ENCODE data around the gene EHMT1.

EHMT1 gene

GRCh38 chr9:137788561-137789294, 169.9 kb downstream of the EHMT1 start:
- DNase-seq (ENCODE audit: low read depth, low spot score), result no peak
- TF ChIP-seq YY1 (IDR thresholded peaks at IDR 0.05; ENCODE audit: insufficient read depth, insufficient read length) (no peak), ZNF274 (IDR thresholded peaks at IDR 0.05; ENCODE audit: low read depth, low read length) (no peak), SUZ12 (IDR thresholded peaks at IDR 0.05; ENCODE audit: extremely low read depth, insufficient read depth, insufficient read length) (no peak)
- H3K36me3 ChIP-seq (ENCODE audit: insufficient read depth, insufficient read length, low read length), result peaks cover 63% of the 10 kb centered on the region

DNA sequence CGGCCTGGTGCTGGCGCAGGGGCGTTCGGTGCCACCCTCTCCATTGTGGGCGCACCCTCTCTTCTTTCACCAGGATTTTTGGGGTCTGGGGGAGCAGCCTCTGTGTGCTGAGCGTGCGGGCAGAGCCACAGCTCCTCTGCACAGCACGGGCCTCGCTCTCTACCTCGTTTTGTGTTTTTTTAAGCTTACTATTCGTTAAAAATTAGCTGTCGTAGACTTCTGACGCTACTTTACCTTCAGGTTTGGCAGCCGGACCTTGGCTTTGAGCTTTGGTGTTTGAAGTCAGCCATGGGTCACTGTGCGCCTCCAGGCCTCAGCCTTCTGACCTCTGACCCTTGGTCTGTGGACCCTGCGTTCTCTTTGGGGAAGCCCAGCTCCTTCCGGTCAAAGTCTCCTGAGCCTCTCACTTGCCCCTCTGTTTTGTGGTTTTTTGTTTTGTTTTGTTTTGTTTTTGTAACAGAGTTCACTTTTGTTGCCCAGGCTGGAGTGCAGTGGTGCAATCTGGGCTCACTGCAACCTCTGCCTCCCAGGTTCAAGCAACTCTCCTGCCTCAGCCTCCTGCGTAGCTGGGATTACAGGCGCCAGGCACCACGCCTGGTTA, 170.6 kb downstream of the EHMT1 start:
- no peak for DNase-seq (ENCODE audit: low read depth, low spot score)
- Histone ChIP-seq H3K9me3 (ENCODE audit: insufficient read depth, low read length) (peaks cover 10% of the 10 kb centered on the region; the same call in 1 of the 2 replicates), H3K9ac (ENCODE audit: insufficient read length, low read depth) (no peak overlapping the region), H3K4me3 (ENCODE audit: insufficient read length, low read depth) (no peak overlapping the region), H3K36me3 (ENCODE audit: insufficient read depth, insufficient read length, low read length) (peaks cover 62% of the 10 kb centered on the region), H3K27me3 (ENCODE audit: insufficient read depth, insufficient read length) (no peaks in the 10 kb centered on the region), H3K4me1 (ENCODE audit: insufficient read depth, insufficient read length) (peaks cover 15% of the 10 kb centered on the region)
- TF ChIP-seq SUZ12 (IDR thresholded peaks at IDR 0.05; ENCODE audit: extremely low read depth, insufficient read depth, insufficient read length), result no peak
- no peak for TF ChIP-seq ZNF274 (IDR thresholded peaks at IDR 0.05; ENCODE audit: low read depth, low read length)
- no peak for TF ChIP-seq YY1 (IDR thresholded peaks at IDR 0.05; ENCODE audit: insufficient read depth, insufficient read length)

More at GRCh38 chr9:137788561-137789294, 169.9 kb downstream of the EHMT1 start:
- Histone ChIP-seq H3K9me3 (ENCODE audit: insufficient read depth, low read length) (peaks cover 10% of the 10 kb centered on the region; the same call in 1 of the 2 replicates), H3K27me3 (ENCODE audit: insufficient read depth, insufficient read length) (no peaks in the 10 kb centered on the region), H3K4me1 (ENCODE audit: insufficient read depth, insufficient read length) (peaks cover 15% of the 10 kb centered on the region), H3K9ac (ENCODE audit: insufficient read length, low read depth) (no peak overlapping the region), H3K4me3 (ENCODE audit: insufficient read length, low read depth) (no peak overlapping the region)

- no peak for DNase-seq (ENCODE audit: low read depth, low spot score)
- TF ChIP-seq ZNF274 (IDR thresholded peaks at IDR 0.05; ENCODE audit: low read depth, low read length) (no peak), SUZ12 (IDR thresholded peaks at IDR 0.05; ENCODE audit: extremely low read depth, insufficient read depth, insufficient read length) (no peak), YY1 (IDR thresholded peaks at IDR 0.05; ENCODE audit: insufficient read depth, insufficient read length) (no peak)
- H3K9ac ChIP-seq (ENCODE audit: insufficient read length, low read depth), result no peak overlapping the region
- H3K9me3 ChIP-seq (ENCODE audit: insufficient read depth, low read length), result peaks cover 10% of the 10 kb centered on the region; the same call in 1 of the 2 replicates
- H3K4me1 ChIP-seq (ENCODE audit: insufficient read depth, insufficient read length), result peaks cover under 1% of the 10 kb centered on the region
- H3K36me3 ChIP-seq (ENCODE audit: insufficient read depth, insufficient read length, low read length), result peaks cover 73% of the 10 kb centered on the region
- no peak overlapping the region for H3K4me3 ChIP-seq (ENCODE audit: insufficient read length, low read depth)
- H3K27me3 ChIP-seq (ENCODE audit: insufficient read depth, insufficient read length), result no peaks in the 10 kb centered on the region
Measured at GRCh38 chr9:137791947-137792346, 173.1 kb downstream of the EHMT1 start.

GRCh38 chr9:137793196-137793841, 174.5 kb downstream of the EHMT1 start:
- Histone ChIP-seq H3K9ac (ENCODE audit: insufficient read length, low read depth) (no peak overlapping the region), H3K4me1 (ENCODE audit: insufficient read depth, insufficient read length) (no peaks in the 10 kb centered on the region), H3K27me3 (ENCODE audit: insufficient read depth, insufficient read length) (no peaks in the 10 kb centered on the region), H3K36me3 (ENCODE audit: insufficient read depth, insufficient read length, low read length) (peaks cover 73% of the 10 kb centered on the region), H3K4me3 (ENCODE audit: insufficient read length, low read depth) (no peak overlapping the region), H3K9me3 (ENCODE audit: insufficient read depth, low read length) (peaks cover 10% of the 10 kb centered on the region; the same call in 1 of the 2 replicates)
- TF ChIP-seq YY1 (IDR thresholded peaks at IDR 0.05; ENCODE audit: insufficient read depth, insufficient read length) (no peak), ZNF274 (IDR thresholded peaks at IDR 0.05; ENCODE audit: low read depth, low read length) (no peak), SUZ12 (IDR thresholded peaks at IDR 0.05; ENCODE audit: extremely low read depth, insufficient read depth, insufficient read length) (no peak)
- DNase-seq (ENCODE audit: low read depth, low spot score), result no peak

GRCh38 chr9:137795156-137795666, 176.4 kb downstream of the EHMT1 start:
- no peak overlapping the region for H3K4me3 ChIP-seq (ENCODE audit: insufficient read length, low read depth)
- no peak overlapping the region for H3K9ac ChIP-seq (ENCODE audit: insufficient read length, low read depth)
- peaks cover 3% of the 10 kb centered on the region for H3K4me1 ChIP-seq (ENCODE audit: insufficient read depth, insufficient read length)
- H3K9me3 ChIP-seq (ENCODE audit: insufficient read depth, low read length), result peaks cover 10% of the 10 kb centered on the region; the same call in 1 of the 2 replicates
- H3K36me3 ChIP-seq (ENCODE audit: insufficient read depth, insufficient read length, low read length), result peaks cover 87% of the 10 kb centered on the region
- TF ChIP-seq ZNF274 (IDR thresholded peaks at IDR 0.05; ENCODE audit: low read depth, low read length) (no peak), YY1 (IDR thresholded peaks at IDR 0.05; ENCODE audit: insufficient read depth, insufficient read length) (no peak), SUZ12 (IDR thresholded peaks at IDR 0.05; ENCODE audit: extremely low read depth, insufficient read depth, insufficient read length) (no peak)
- DNase-seq (ENCODE audit: low read depth, low spot score), result no peak
- H3K27me3 ChIP-seq (ENCODE audit: insufficient read depth, insufficient read length), result no peaks in the 10 kb centered on the region

DNA sequence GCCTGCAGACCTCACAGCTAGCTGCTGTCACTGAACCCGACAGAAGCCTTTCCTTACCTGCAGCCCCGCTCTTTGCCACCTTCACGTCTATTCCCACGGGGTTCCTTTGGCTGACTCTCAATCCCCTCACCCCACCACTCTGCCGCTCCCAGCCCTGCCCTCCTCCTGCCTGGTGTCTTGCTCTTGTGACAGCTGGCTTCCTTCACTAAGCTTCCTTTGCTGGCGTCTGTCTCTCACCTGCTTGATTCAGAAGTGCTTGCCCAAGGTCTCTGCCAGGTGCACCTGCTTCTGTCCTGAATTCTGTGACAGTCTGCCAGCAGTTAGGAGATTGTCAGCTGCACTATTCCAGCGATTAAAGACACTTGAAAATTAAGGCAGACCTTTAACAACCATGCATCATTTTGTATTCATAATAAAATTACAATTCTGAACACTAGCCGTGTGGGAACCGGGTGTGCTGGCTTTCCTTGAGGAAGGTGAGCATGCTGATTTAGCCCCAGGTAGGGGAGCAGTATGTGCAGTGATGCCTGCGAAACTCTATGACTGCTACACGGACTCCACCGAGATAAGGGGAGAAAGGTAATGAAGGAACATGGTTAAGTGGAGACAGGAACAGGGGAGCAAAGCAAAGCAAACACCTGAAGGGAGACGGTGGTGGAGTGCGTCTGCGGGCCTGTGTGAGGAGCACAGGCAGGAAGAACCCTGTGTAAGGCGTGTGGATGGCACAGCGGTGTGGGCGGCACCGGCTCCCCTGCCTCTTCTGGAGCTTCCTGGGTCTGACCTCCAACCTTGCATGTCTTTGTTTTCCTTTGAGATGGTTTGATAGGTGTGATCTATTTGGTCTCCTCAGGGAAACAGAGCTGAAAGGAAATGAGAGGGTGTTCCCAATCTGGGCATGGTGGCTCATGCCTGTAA, 178.7 kb downstream of the EHMT1 start:
- H3K4me1 ChIP-seq (ENCODE audit: insufficient read depth, insufficient read length), result peaks cover 3% of the 10 kb centered on the region
- H3K4me3 ChIP-seq (ENCODE audit: insufficient read length, low read depth), result no peak overlapping the region
- H3K27me3 ChIP-seq (ENCODE audit: insufficient read depth, insufficient read length), result no peaks in the 10 kb centered on the region
- H3K9ac ChIP-seq (ENCODE audit: insufficient read length, low read depth), result no peak overlapping the region
- no peaks in the 10 kb centered on the region for H3K9me3 ChIP-seq (ENCODE audit: insufficient read depth, low read length)
- H3K36me3 ChIP-seq (ENCODE audit: insufficient read depth, insufficient read length, low read length), result peaks cover 88% of the 10 kb centered on the region
- no peak for TF ChIP-seq YY1 (IDR thresholded peaks at IDR 0.05; ENCODE audit: insufficient read depth, insufficient read length)
- no peak for TF ChIP-seq ZNF274 (IDR thresholded peaks at IDR 0.05; ENCODE audit: low read depth, low read length)
- no peak for TF ChIP-seq SUZ12 (IDR thresholded peaks at IDR 0.05; ENCODE audit: extremely low read depth, insufficient read depth, insufficient read length)
- DNase-seq (ENCODE audit: low read depth, low spot score), result no peak

Measured in NT2/D1 (cell line).